ENCODE data around the gene CNOT9.
"Not testable (repeated sequence)": the region's sequence is repeated elsewhere in the genome, so short reads cannot be mapped to it uniquely, and the experiment has no call there.

Gene CNOT9, protein sequence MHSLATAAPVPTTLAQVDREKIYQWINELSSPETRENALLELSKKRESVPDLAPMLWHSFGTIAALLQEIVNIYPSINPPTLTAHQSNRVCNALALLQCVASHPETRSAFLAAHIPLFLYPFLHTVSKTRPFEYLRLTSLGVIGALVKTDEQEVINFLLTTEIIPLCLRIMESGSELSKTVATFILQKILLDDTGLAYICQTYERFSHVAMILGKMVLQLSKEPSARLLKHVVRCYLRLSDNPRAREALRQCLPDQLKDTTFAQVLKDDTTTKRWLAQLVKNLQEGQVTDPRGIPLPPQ

DNA sequence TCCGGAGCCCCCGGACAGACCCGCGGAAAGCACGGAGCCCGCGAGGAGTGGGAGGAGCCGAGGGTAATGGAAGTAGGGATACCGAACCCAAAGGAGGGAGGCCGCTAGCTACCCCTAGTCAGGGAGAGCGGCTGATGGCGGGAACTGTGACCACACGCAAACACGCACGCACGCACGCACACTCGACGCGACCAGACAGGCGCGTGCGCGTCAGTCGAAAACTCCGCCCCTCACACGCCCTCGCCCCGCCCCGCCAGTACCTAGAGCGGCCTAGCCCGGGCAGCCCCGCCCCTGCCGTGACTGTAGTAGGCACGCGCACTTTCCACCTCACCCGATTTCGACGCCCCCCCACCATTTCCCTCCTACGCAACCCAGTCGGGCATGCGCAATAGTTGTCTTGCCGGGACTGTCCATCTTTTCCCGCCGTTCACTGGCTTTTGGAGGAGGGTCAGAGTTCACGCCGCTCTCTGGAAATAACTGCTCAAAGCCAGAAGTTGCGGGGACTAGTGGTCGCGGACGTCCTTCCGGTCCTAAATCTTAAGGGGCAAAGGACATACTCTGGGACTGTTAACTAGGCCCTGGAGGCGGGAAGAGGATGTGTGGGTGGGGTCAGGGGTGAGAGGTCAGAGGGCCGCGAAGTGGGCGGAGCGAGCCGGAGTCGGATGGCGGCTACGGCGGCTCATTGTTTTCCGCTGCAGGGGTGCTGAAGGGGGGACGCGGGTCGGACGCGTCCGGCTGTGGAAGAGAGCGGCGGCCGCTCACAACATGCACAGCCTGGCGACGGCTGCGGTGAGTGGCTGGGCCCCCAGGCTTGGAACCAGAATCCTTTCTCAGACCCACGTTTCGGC, at the start of gene CNOT9, which contains the start of gene USP37:
Gene CNOT9, plus strand, starts transcription at position 650 of the 848 bp plus-strand sequence. Its CDS starts 116 bp downstream, at position 766.
Gene USP37, minus strand, starts transcription at position 162 of the 848 bp plus-strand sequence. CDS start 9,698 bp downstream, outside the sequence.
- in situ Hi-C loops (cut with HindIII; ENCODE audit: low sequenced_read_pairs): no loop called here

DNA sequence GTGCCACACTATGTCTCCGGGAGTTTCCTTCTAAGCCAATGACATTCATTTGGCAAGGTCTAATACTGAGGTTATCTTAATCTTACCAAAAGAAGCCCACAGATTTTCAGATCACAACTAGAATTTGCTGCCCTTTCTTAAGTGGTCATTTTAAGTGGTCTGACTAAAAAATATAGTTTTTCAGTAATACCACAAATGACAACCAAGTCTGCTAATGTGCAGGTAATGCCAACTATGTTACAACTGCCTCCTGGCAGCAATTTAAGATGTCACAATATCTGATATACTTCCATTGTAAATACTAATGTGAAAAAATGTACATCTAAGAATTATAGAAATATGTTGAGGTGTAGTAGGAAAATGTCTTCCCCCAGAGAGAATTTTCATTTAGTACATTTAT, 49.8 kb upstream of the CNOT9 start:
- in situ Hi-C loops (cut with HindIII; ENCODE audit: low sequenced_read_pairs): no loop called here

DNA sequence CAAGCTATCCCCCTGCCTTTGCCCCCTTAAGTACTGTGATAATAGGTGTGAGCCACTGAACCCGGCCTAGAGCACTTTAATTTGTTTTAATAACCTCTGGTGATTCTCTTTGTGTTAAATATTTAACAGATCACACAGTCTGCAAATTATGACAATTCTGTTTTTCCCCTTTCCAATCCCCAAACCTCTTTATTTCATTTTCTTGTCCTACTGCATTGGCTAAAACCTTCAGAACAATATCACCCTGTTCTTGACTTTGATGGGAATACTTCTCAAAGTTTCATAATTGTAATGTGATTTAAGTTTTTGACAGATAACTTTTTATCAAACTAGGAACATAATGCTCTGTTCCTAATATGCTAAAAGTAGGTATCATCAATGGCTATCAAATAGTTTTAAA, 45.0 kb upstream of the CNOT9 start:
- in situ Hi-C loops (cut with HindIII; ENCODE audit: low sequenced_read_pairs): no loop called here

DNA sequence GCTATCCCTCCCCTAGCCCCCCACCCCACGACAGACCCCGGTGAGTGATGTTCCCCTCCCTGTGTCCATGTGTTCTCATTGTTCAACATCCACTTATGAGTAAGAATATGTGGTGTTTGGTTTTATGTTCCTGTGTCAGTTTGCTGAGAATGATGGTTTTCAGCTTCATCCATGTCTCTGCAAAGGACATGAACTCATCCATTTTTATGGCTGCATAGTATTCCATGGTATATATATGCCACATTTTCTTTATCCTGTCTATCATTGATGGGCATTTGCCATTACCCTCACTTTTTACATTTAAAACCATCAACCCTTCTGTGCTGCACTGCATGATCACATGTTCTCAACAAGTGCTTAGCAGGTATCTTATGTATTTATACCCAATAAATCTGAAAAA, 40.2 kb upstream of the CNOT9 start:
- in situ Hi-C loops (cut with HindIII; ENCODE audit: low sequenced_read_pairs): not testable (repeated sequence)

DNA sequence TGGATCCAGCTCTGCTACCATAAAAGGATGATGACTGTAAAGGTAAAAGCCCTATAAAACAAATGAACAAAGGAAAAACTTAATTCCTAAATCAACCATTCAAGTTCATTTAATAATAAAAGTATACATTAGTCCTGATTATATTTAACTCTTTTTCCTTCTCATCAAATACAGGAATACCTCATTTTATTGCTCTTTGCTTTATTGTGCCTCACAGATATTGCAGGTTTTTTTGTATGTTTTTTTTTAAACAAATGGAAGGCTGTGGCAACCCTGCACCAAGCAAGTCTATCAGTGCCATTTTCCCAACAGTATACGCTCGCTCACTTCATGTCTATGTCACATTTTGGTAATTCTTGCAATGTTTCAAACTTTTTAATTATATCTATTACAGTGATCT, 38.6 kb upstream of the CNOT9 start:
- in situ Hi-C loops (cut with HindIII; ENCODE audit: low sequenced_read_pairs): no loop called here

DNA sequence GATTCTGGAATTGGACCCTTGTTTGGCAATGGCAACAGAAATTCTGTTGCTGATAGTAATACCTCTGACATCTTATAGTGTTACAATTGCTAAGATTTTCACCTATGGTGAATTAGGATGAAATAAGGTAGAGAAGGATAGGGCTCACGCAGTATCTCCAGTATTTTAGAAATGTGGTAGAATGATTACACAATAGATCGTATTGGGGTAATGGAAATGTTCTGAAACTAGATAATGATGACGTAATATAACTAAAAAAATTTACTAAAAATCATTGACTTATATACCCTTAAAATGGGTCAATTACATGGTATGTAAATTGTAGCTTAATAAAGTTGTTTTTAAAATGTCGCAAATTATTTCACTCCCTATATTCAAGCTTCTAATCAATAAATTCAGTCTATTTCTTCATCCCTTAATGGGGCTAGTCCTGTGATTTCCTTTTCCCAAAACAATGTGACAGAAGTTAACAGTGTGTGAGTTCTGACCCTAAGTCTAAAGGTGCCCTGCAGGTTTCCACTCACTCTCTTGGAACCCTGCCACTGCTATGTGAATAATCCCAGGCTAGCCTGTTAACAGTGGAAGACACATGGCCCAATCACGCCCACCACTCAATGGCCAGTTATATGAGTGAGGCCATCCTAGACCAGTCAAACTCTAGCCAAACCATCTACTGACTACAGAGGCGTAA, 31.7 kb upstream of the CNOT9 start:
- in situ Hi-C loops (cut with HindIII; ENCODE audit: low sequenced_read_pairs): no loop called here

DNA sequence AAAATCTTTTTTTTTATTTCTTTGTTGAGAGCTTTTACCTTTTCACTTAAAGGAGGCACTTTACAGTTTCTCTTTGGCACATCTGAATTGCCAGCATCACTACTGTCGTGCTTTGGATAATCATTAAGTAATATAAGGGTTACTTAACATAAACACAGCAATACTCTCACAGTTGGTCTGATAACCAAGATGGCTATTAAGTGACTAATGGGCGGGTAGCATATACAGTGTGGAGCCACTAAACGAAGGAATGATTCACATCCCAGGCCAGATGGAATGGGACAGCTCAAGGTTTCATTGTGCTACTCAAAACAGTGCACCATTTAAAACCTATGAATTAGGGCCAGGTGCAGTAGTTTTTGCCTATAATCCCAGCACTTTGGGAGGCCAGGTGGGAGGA, 28.6 kb upstream of the CNOT9 start:
- in situ Hi-C loops (cut with HindIII; ENCODE audit: low sequenced_read_pairs): no loop called here

DNA sequence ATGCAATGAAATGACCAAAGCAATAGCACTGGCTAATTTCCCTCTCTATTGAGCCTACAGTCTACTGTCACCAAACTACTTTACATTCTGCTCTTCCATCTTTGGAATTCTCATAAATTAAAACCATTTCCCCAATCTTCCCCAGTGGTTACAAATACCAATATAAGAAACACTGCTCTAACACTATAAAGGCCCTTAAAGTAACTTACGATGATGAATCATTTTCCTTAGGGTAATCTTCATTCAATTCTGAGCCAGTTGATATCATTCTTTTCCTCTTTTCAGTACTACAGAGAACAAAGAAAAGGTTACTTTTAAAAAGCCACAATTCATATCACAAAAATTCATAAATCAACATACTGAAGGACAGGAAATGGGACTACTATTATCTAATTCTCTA, 22.6 kb upstream of the CNOT9 start:
- in situ Hi-C loops (cut with HindIII; ENCODE audit: low sequenced_read_pairs): no loop called here

DNA sequence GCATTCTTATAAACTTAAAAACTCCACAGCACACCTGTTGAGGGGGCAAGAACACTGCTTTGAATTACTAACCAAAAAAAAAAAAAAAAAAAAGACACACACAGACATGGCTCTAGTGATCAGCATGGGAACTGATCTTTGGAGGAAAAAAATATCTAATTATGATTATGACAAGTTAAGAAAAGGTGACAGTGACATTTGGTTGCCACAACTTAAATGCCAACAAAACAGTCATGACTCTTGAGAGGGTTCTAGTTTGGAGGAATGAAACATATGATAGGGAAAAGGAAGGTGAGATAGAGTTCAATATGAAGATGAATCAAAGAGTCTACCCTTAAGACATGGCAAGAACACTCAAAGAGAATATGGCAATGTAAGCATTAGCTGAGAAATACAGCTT, 21.1 kb upstream of the CNOT9 start:
- in situ Hi-C loops (cut with HindIII; ENCODE audit: low sequenced_read_pairs): no loop called here

DNA sequence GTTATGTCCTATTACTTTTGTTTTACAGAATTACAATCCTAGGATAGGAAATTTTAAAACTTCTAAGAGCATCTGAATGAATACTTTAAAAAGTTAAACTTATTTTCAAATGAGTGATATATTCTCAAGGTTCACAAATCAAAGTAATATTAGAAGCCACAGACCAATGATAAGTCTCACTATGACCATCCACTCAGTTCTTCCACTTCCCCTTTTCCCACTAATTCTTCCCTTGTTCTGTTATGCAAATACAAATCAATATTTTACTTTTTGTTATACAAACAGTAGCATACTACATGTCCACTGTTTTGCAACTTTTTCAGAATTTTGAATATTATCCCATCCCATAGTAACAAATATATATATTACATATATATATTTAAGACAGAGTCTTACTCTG, 20.7 kb upstream of the CNOT9 start:
- in situ Hi-C loops (cut with HindIII; ENCODE audit: low sequenced_read_pairs): no loop called here

DNA sequence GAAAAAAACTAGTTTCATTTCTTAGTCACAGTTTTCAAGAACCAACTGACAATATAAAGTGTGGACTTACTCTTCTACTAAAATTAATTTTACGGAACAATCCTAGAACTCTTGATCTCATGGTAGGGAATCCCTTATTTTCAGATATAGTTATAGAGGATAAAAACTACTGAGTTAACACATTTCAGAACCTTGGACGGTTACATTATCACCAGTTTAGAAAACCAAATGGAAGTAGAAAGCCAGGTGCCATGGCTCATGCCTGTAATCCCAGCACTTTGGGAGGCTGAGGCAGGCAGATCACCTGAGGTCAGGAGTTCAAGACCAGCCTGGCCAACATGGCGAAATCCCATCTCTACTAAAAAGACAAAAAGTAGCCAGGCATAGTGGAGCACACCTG, 14.4 kb upstream of the CNOT9 start:
- in situ Hi-C loops (cut with HindIII; ENCODE audit: low sequenced_read_pairs): not testable (repeated sequence)

DNA sequence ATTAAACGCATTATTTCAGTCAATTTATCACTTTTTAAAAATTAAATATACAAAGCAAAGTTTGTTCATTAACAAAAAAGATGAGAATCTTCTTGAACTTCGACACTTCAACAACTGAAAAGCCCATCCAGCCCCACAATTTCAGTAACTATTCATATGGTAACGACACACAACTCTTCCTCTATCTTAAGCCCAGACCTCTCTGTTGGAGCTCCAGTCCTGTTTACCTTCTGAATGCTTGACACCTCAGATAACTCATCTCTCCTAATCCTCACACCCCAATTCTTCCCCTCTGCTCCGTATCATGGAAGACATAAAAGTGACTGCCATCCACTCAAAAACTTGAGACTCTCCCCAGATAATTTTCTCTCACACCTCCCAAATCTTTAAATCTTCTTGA, 13.1 kb upstream of the CNOT9 start:
- in situ Hi-C loops (cut with HindIII; ENCODE audit: low sequenced_read_pairs): no loop called here

DNA sequence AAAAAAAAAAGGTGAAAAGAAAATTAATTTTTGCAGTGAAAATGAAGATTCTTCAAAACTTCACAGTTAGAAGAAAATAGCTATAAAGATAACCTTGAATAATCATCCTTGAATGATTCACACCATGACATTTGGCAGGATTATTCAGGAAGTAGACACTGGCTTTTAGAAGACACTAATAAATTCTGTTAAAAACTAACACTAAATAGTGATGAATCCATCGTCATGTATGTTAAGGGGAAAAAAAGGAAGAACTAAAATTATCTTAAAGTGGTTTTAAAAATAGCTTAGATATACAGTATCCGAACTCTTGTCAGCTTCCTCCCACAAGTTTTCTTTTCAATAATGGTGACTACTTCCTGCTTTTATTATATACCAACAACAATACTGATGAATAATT, 10.7 kb upstream of the CNOT9 start:
- in situ Hi-C loops (cut with HindIII; ENCODE audit: low sequenced_read_pairs): no loop called here

DNA sequence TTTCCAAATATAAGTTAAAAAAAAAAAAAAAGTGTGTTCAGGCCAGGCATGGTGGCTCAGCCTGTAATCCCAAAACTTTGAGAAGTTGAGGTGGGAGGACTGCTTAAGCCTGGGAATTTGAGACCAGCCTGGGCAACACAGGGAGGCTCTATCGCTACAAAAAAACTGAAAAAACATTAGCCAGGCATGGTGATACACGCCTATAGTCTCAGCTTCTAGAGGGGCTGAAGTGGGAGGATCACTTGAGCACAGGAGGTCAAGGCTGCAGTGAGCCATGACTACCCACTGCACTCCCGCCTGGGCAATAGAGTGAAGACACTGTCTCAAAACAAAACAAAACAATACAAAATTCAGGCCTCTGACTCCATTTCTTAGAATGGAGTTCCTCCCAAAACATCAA, 9.7 kb upstream of the CNOT9 start:
- in situ Hi-C loops (cut with HindIII; ENCODE audit: low sequenced_read_pairs): no loop called here

DNA sequence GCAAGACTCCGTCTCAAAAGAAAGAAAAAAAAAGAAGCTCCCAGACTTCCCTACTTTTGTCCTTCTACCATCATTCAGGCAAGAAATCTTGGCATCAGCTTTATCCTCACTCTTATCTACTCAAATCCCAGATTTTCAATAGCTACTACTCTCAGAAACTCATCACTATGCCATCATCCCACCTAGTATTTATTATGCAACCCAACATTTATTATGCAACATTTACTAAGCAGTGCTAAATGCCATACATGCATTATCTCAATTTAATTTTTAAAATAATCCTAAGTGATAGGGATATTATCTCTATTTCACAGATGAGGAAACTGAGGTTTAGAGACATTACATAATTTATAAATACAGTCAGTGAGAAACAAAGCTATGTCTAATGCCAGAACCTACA, 4.6 kb upstream of the CNOT9 start:
- in situ Hi-C loops (cut with HindIII; ENCODE audit: low sequenced_read_pairs): no loop called here

DNA sequence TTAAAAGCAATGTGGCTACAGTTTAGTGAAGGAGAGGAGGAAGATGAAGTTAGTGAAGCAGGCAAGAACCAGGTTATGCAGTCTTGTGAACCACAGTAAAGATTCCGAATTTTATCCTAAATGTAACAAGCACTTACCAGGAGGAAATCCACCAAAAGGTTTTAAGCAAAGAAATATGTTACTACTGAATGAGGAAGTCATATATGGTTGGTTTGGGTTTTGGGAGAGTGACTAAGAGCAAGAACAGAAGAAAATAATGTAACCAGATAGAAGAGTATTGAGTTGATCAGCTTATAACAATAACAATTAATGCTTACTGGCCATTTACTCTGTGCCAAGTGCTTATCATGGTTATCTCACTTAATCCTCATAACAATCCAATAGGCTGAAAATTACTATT, 2.3 kb upstream of the CNOT9 start:
- in situ Hi-C loops (cut with HindIII; ENCODE audit: low sequenced_read_pairs): no loop called here

DNA sequence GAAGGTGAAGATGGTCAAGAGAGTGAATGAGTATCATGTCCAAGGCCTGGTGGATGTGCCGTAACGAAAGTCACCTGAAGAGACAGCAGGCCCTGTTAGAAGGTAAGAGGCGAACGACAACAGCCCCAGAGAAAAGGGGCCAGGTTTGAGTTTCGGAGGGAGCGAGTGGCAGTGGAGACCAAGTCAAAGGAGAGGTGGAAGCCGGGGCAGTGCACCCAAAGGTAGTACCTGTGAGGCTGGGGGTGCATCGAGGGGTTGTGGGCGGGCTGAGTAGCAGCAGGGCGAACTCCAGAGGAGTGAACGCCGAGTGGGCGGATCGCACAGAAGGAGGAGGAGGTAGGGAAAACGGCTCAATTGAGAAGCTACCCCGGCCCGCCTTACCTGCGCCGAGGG, 846 bp upstream of the CNOT9 start:
- in situ Hi-C loops (cut with HindIII; ENCODE audit: low sequenced_read_pairs): no loop called here

DNA sequence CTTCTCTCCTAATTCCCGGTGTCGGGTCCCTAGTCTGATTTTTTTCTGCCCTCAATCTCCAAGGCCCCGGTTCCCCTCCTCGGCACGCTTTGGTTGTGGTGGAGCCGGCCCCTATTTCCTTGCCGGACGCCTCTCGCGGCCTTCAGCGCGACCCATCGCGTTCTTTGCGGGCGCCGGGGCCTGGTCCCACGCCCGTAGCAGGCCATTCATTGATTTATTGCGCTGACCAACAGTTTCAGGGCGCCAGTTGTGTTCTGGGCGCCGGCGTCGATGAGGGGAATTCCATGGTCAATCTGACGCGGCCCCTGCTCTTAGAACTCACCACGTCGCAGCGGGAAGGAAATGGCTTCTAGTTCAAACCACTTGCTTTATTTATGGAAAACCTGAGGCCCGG, 396 bp downstream of the CNOT9 start:
- in situ Hi-C loops (cut with HindIII; ENCODE audit: low sequenced_read_pairs): no loop called here

DNA sequence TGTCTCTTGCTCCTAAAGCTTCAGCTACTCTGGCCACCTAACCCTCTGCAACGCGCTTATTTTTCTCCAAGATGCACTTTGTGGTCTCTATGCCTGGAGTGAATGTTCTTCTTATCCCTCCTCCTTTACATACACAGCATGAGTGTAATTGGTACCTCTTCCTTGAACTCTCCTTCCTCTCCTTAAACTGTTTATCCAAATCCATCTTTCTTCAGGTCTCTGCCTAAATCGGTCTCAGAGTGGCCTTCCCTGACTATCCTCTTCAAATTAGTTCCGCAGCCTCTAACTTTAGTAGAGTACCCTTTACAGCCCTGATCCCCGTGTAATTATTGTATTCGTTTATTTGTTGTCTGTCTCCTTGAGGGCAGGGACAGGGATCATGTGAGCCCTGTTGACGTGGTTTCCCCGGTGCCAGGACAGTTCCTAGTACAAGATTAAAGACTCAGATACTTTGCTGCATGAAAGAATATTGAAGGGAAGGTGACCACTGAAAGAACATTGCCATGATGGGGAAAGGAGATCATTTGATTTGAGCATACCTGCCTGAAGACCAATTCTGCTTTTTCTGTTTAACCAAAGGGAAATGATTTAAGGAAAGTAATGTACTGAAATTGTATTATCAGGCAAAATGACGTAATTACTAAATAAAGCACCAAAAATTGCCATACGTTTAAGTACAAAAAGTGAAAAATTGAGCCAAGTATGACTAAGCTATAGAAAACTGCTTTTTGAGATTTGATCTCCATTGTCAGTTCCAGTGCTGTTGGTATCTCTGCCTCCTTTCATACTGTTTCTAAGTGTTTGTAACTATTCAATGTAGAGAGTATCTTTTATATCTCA, 1.2 kb downstream of the CNOT9 start:
- in situ Hi-C loops (cut with HindIII; ENCODE audit: low sequenced_read_pairs): no loop called here

DNA sequence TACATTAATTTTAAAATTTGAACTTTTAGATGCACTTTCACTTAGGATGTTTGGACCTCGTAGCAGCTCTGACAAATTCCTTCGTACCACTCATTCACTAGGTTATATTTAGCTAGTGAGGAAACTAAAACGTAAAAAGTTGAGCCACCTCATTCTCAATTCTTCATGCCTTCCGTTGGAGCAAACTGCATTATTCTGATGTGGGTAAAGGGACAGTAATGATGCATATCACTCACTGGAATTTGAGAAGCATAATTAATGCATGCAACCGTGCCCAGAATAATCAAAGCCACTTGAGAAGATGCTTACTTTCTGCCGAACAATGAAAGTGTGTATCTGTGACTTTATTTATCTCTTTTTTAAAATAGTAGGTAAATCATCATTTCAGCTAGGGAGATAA, 2.2 kb downstream of the CNOT9 start:
- in situ Hi-C loops (cut with HindIII; ENCODE audit: low sequenced_read_pairs): no loop called here

DNA sequence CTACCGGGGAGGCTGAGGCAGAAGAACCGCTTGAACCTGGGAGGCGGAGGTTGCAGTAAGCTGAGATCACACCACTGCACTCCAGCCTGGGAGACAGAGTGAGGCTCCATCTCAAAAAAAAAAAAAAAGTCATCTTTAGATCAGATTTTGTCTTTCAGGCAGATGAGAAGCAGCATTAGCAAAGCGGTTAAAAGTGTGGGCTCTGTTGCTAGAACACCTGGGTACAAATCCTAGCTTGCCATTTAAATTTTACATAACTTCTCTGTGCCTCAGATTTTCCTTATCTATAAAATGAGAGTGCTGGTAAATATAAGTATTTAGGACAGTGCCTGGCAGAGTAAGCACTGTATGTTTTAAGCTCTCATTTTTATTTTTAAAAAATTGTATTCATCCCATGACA, 8.2 kb downstream of the CNOT9 start:
- in situ Hi-C loops (cut with HindIII; ENCODE audit: low sequenced_read_pairs): no loop called here
